MM.1S (cell line): Measurements from ENCODE around the gene PSMD1.

ENCODE experiments used
- DNase-seq: peaks from one replicate; pipeline ENCODE4 v3.0.0-alpha.2; 2015
- H2AFZ ChIP-seq: fragments of 300-600 bp; sonication (generic); 2 replicates; pipeline ENCODE4 v1.6.0; 2016; ENCODE audit warnings: antibody characterized with exemption, low read length
- H3F3A ChIP-seq: fragments of 300-600 bp; sonication (generic); 2 replicates; pipeline ENCODE4 v1.6.1; 2016; ENCODE audit warnings: mild to moderate bottlenecking, antibody characterized with exemption, low read length, moderate library complexity, mixed read lengths; ENCODE audit not compliant: insufficient read depth
- H3K27ac ChIP-seq: fragments of 300-600 bp; sonication (generic); 2 replicates; pipeline ENCODE4 v1.5.1; 2016; ENCODE audit warnings: mild to moderate bottlenecking, low read length
- H3K27me3 ChIP-seq: fragments of 300-600 bp; sonication (generic); replicated peaks from 2 replicates; pipeline ENCODE4 v1.6.0; 2016; ENCODE audit warnings: low read length; ENCODE audit not compliant: insufficient read depth
- H3K36me3 ChIP-seq: fragments of 300-600 bp; sonication (generic); replicated peaks from 2 replicates; pipeline ENCODE4 v1.6.1; 2016; ENCODE audit warnings: mild to moderate bottlenecking, low read length, mixed read lengths; ENCODE audit not compliant: insufficient read depth
- H3K4me1 ChIP-seq: fragments of 300-600 bp; sonication (generic); 2 replicates; pipeline ENCODE4 v1.6.1; 2016; ENCODE audit warnings: low read length, mixed read lengths
- H3K4me2 ChIP-seq: fragments of 300-600 bp; sonication (generic); 2 replicates; pipeline ENCODE4 v1.6.0; 2016; ENCODE audit warnings: low read depth, low read length
- H3K4me3 ChIP-seq: fragments of 300-600 bp; sonication (generic); 2 replicates; pipeline ENCODE4 v1.5.1; 2016; ENCODE audit warnings: low read length, mixed read lengths
- H3K79me2 ChIP-seq: fragments of 300-600 bp; sonication (generic); 2 replicates; pipeline ENCODE4 v1.6.1; 2016; ENCODE audit warnings: mixed run types, low read length, mixed read lengths
- H3K9ac ChIP-seq: fragments of 300-600 bp; sonication (generic); 2 replicates; pipeline ENCODE4 v1.6.1; 2016; ENCODE audit warnings: low read length, mixed read lengths
- H3K9me2 ChIP-seq: fragments of 300-600 bp; sonication (generic); replicated peaks from 2 replicates; pipeline ENCODE4 v1.6.1; 2016; ENCODE audit warnings: mild to moderate bottlenecking, low read length, mixed read lengths; ENCODE audit not compliant: insufficient read depth
- H3K9me3 ChIP-seq: fragments of 300-600 bp; sonication (generic); replicated peaks from 2 replicates; pipeline ENCODE4 v1.6.1; 2016; ENCODE audit warnings: mild to moderate bottlenecking, low read length, mixed read lengths; ENCODE audit not compliant: insufficient read depth
- H4K20me1 ChIP-seq: fragments of 300-600 bp; sonication (generic); 2 replicates; pipeline ENCODE4 v1.6.1; 2016; ENCODE audit warnings: mild to moderate bottlenecking, low read length, moderate library complexity, mixed read lengths; ENCODE audit not compliant: insufficient read depth
- EZH2 ChIP-seq: fragments of 300-600 bp; sonication (generic); optimal IDR thresholded peaks from 2 replicates; pipeline ENCODE3; 2017; ENCODE audit warnings: low read depth, mild to moderate bottlenecking, antibody characterized with exemption, low read length, mixed read lengths
- EZH2phosphoT487 ChIP-seq: fragments of 300-600 bp; sonication (generic); IDR thresholded peaks from 2 replicates; pipeline ENCODE4 v1.6.1; 2018; ENCODE audit warnings: antibody characterized with exemption, low read length
- TF ChIP-seq, protein P1 (sequence below): fragments of 300-600 bp; sonication (generic); IDR thresholded peaks from 2 replicates; pipeline ENCODE4 v1.5.1; 2016; ENCODE audit warnings: antibody characterized with exemption, low read length, mixed read lengths

The PSMD1 gene

DNA sequence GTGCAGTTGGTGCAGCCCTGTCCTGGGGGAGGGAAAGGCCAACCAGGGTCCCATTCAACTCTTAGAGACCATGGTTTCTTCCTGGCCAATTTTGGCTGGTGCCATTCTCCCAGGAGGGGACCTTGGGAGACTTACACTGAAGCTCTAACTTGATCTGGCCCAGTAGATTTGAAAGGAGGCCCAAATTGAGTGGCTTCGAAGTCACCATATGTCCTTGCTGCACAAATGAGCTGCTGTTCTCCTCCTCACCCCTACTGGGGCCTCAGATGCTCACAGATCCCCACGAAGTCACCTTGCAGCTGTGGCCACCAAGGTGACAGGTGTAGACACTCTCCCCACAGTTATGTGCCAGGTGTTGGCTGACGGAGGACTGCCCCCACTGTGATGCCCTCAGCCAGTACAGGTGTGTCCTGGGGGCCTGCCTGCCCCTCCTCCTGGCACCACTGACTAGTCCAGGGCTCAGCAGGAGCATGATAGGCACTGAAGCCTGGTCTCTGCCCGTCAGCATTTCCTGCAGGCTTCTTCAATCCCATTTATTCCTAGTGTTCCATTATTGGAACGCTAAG, 24.0 kb upstream of the PSMD1 start:
- Histone ChIP-seq H4K20me1 (no peaks in the 10 kb centered on the region), H3K36me3 (no peaks in the 10 kb centered on the region), H3K4me3 (no peak overlapping the region), H3K9me2 (no peaks in the 10 kb centered on the region), H3K9me3 (no peaks in the 10 kb centered on the region), H2AFZ (no peak overlapping the region), H3K9ac (no peak overlapping the region), H3K4me2 (no peak overlapping the region), H3F3A (no peaks in the 10 kb centered on the region), H3K27me3 (peaks cover 7% of the 10 kb centered on the region; the same call in 1 of the 2 replicates), H3K27ac (no peak overlapping the region), H3K4me1 (no peaks in the 10 kb centered on the region), H3K79me2 (no peaks in the 10 kb centered on the region)
- peak; percentile 24 for DNase-seq
- no peak for TF ChIP-seq EZH2

DNA sequence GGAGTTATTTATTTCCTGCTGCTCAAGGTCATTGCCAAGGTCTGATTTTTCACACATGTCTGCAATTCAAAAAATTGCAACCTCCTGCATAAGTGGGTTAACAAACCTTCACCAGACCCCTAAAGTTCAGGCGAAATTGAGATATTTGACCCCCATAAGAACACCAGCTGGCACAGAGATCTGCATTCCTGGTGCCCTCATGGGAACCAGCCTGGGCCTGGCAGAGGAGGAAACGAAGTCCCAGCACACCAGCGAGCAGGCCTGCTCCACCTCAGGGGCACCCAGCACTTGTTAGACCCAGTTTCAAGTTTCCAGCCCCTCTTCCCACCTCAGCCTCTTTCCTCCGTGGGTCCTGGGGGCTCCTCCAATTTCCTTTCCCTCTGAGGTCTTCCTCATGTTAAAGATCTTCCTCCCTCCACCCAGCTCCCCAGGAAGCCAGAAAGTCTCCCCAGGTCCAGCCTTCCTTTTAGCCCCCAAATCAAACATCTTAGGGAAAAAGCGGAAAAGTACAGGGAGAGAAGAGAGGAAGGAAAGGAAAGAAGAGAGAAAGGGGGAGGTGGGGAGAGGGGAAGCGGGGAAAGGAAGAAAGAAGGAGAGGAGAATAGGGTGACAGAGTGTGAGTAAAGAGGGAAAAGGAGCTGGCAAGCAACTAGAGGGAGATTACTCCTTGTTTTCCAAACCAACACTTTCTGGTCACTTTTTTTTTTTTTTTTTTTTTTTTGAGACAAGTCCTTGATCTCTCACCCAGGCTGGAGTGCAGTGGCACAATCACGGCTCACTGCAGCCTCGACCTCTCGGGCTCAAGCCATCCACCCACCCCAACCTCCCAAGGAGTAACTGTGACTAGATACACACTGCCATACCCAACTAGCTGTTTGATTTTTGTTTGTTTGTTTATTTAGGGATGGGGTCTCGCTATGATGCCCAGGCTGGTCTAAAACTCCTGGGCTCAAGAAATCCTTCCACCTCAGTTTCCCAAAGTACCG, 23.2 kb upstream of the PSMD1 start:
- Histone ChIP-seq H3K27me3 (peaks cover 7% of the 10 kb centered on the region; the same call in 1 of the 2 replicates), H3F3A (no peaks in the 10 kb centered on the region), H3K4me2 (no peak overlapping the region), H4K20me1 (no peaks in the 10 kb centered on the region), H3K9me2 (no peaks in the 10 kb centered on the region), H3K4me1 (no peaks in the 10 kb centered on the region), H3K9ac (no peak overlapping the region), H3K36me3 (no peaks in the 10 kb centered on the region), H3K79me2 (no peaks in the 10 kb centered on the region), H3K4me3 (no peak overlapping the region), H2AFZ (no peak overlapping the region), H3K27ac (no peak overlapping the region), H3K9me3 (no peaks in the 10 kb centered on the region)
- TF ChIP-seq, protein P1, sequence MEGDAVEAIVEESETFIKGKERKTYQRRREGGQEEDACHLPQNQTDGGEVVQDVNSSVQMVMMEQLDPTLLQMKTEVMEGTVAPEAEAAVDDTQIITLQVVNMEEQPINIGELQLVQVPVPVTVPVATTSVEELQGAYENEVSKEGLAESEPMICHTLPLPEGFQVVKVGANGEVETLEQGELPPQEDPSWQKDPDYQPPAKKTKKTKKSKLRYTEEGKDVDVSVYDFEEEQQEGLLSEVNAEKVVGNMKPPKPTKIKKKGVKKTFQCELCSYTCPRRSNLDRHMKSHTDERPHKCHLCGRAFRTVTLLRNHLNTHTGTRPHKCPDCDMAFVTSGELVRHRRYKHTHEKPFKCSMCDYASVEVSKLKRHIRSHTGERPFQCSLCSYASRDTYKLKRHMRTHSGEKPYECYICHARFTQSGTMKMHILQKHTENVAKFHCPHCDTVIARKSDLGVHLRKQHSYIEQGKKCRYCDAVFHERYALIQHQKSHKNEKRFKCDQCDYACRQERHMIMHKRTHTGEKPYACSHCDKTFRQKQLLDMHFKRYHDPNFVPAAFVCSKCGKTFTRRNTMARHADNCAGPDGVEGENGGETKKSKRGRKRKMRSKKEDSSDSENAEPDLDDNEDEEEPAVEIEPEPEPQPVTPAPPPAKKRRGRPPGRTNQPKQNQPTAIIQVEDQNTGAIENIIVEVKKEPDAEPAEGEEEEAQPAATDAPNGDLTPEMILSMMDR: no peak
- TF ChIP-seq EZH2 (no peak), EZH2phosphoT487 (no peak)
- no peak for DNase-seq

DNA sequence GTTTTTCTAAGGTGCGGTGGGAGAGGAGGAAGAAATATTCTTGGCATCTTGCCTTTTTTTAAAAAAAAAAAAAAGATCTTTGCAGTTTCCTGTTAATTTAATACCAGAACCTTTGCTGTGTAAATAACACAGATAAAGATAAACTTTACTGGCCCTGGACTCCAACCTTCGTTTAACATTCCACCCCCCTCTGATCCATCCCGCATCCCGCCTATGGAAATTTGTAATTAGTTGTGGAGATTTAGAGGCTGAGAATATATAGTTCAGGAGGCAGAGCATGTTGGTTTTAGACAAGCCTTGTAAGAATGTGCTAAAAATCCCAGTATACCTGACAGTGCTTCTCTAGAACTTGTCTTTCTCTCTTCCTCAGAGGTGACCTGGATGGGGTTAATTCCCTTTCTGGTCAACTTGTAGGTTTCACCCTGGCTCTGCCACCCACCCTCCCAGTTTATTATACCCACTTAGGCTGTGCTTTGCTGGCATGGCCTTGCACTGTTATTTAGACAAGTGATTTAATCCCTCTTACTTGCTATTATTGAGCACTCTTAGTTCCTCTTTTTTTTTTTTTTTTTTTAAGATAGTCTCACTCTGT, 22.3 kb upstream of the PSMD1 start:
- Histone ChIP-seq H2AFZ (no peak overlapping the region), H3K27ac (no peak overlapping the region), H3K4me3 (no peak overlapping the region), H4K20me1 (no peaks in the 10 kb centered on the region), H3K36me3 (no peaks in the 10 kb centered on the region), H3F3A (no peaks in the 10 kb centered on the region), H3K4me1 (no peaks in the 10 kb centered on the region), H3K27me3 (peaks cover 7% of the 10 kb centered on the region; the same call in 1 of the 2 replicates), H3K9ac (no peak overlapping the region), H3K9me2 (no peaks in the 10 kb centered on the region), H3K79me2 (no peaks in the 10 kb centered on the region), H3K4me2 (no peak overlapping the region), H3K9me3 (no peaks in the 10 kb centered on the region)
- DNase-seq: no peak
- TF ChIP-seq EZH2phosphoT487: no peak
- TF ChIP-seq, protein P1: no peak
- no peak for TF ChIP-seq EZH2
